Fibroblast of lung (primary cell): ENCODE data around the gene POMT1.

Experiments
- CTCF ChIP-seq, 2 donors: IDR thresholded peaks in 1 of 2; conservative IDR thresholded peaks in 1 of 2; 1 replicate in 1 of 2; 2 replicates in 1 of 2; pipeline ENCODE4 v1.5.1; 2011 to 2012; ENCODE audit warnings: low read length in 2 of 2, control low read depth in 1 of 2, inconsistent platforms in 1 of 2, low read depth in 1 of 2, mild to moderate bottlenecking in 1 of 2
- EZH2 ChIP-seq: IDR thresholded peaks from 2 replicates; pipeline ENCODE4 v1.5.1; 2012; ENCODE audit warnings: low read length, control low read depth, mild to moderate bottlenecking; ENCODE audit errors: missing control alignments

GRCh38 chr9:131500939-131501541 is 1.7 kb upstream of the POMT1 start:
- TF ChIP-seq CTCF (conservative IDR thresholded peaks at IDR 0.05 in 1 of 2, IDR thresholded peaks at IDR 0.05 in 1 of 2; ENCODE audit: low read depth in 1 of 2, low read length in 2 of 2) (no peak), EZH2 (no peak)
